Activated CD8-positive, alpha-beta T cell treated with anti-CD3 and anti-CD28 coated beads for 36 hours (primary cell): ENCODE measurements around the gene PDLIM7. TPM values are rescaled to one million over a fixed set of nuclear protein-coding genes. Genes with fewer than 3 reads are reported as not detected.

Experiments used
- ATAC-seq: fragments of 200-7000 bp; cut with Tn5 transposase; one replicate; pipeline ENCODE4 v1.10.0; 2021; ENCODE audit warnings: mild to moderate bottlenecking, moderate library complexity
- CTCF ChIA-PET: fragments of 350-600 bp; sonication (Branson Sonifier 250); formaldehyde crosslinking; loops from one replicate; lab custom pipeline; 2021; ENCODE audit warnings: antibody characterized with exemption; lab: Charles Lee
- POLR2A ChIA-PET: fragments of 350-600 bp; sonication (Branson Sonifier 250); formaldehyde crosslinking; loops from one replicate; lab custom pipeline; 2021; ENCODE audit warnings: antibody characterized with exemption; lab: Charles Lee
- DNase-seq: peaks from one replicate; pipeline ENCODE4 v3.0.0-alpha.2; 2020
- H3K27ac Mint-ChIP-seq: one replicate; pipeline ENCODE4 v1.8.0; 2021; ENCODE audit warnings: mild to moderate bottlenecking, mixed read lengths
- H3K27me3 Mint-ChIP-seq: one replicate; pipeline ENCODE4 v1.8.0; 2021; ENCODE audit warnings: mixed read lengths
- H3K36me3 Mint-ChIP-seq: one replicate; pipeline ENCODE4 v1.8.0; 2021; ENCODE audit warnings: low read depth, mixed read lengths
- H3K4me1 Mint-ChIP-seq: one replicate; pipeline ENCODE4 v1.8.0; 2021; ENCODE audit warnings: low read depth, mixed read lengths
- H3K4me3 Mint-ChIP-seq: one replicate; pipeline ENCODE4 v1.8.0; 2021; ENCODE audit warnings: mild to moderate bottlenecking, moderate library complexity, mixed read lengths
- H3K9me3 Mint-ChIP-seq: one replicate; pipeline ENCODE4 v1.8.0; 2021; ENCODE audit warnings: mixed read lengths
- CTCF ChIP-seq: fragments of 200-600 bp; IDR thresholded peaks from one replicate; pipeline ENCODE4 v1.8.0; 2022; ENCODE audit warnings: antibody characterized with exemption, mild to moderate bottlenecking
- intact Hi-C: fragments of 100-400 bp; cut with micrococcal nuclease; formaldehyde crosslinking; loops from one replicate; pipeline ENCODE4 v1.10.0; 2022
- total RNA-seq, 2 experiments: library from RNA; stranded (reverse); gene quantifications; one replicate each; pipeline ENCODE4 v1.2.3, GENCODE V29; 2021

The PDLIM7 gene
- total RNA-seq, 2 experiments from 2014 or later: 68.4 to 73.0 TPM

DNA sequence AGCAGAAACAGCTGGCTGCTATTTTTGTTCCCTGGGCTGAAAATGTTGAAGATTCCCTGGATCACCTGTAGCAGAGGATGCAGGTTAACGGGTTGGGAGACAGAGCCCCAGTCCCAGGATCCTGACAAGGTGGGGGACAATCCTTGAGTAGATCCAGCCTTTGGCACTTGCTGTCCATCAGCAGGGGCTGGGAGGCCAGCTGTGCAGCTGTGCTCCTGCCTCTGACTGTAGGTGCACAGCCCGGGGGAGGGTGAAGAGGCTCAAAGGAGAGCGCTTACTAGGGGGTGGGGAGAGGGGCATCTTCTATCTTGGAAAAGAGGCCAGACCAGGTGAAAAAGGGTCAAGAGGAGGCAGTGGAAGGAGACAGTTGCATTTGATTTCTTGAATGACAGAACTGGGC, 22.9 kb upstream of the PDLIM7 start:
- intact Hi-C loops: no loop called here
- ChIA-PET CTCF (interaction anchor here (0.7 to 1.1 kb wide), 2 partner anchors 10 to 65 kb away, joined by 3 read pairs; no protein-coding TSS in a partner anchor), POLR2A (interaction anchor here (1.3 to 1.8 kb wide), 2 partner anchors 10 kb away, joined by 3 to 5 read pairs; no protein-coding TSS in a partner anchor)
- no peak for TF ChIP-seq CTCF
- peaks cover 36% of the 10 kb centered on the region for H3K4me1 Mint-ChIP-seq
- no peak overlapping the region for H3K4me3 Mint-ChIP-seq
- peaks cover 32% of the 10 kb centered on the region for H3K36me3 Mint-ChIP-seq
- no peak for ATAC-seq
- no peaks in the 10 kb centered on the region for H3K9me3 Mint-ChIP-seq
- no peaks in the 10 kb centered on the region for H3K27me3 Mint-ChIP-seq
- no peak for DNase-seq
- peak overlapping the region; percentile 78 for H3K27ac Mint-ChIP-seq

GRCh38 chr5:177519463-177520235, 22.2 kb upstream of the PDLIM7 start:
- Mint-ChIP-seq H3K27me3 (no peaks in the 10 kb centered on the region), H3K27ac (peak overlapping the region; percentile 78), H3K4me1 (peaks cover 41% of the 10 kb centered on the region), H3K4me3 (peak overlapping the region; percentile 49), H3K36me3 (peaks cover 37% of the 10 kb centered on the region), H3K9me3 (no peaks in the 10 kb centered on the region)
- ChIA-PET CTCF (interaction anchor here (1.2 kb wide), 1 partner anchor 26 kb away, joined by 3 read pairs; no protein-coding TSS in a partner anchor), POLR2A (interaction anchor here (0.9 to 1.8 kb wide), 3 partner anchors 9 to 168 kb away, joined by 3 to 5 read pairs (median 4); partner anchors contain the start of gene LMAN2)
- ATAC-seq: no peak
- no peak for TF ChIP-seq CTCF
- intact Hi-C loops: no loop called here
- DNase-seq: no peak

DNA sequence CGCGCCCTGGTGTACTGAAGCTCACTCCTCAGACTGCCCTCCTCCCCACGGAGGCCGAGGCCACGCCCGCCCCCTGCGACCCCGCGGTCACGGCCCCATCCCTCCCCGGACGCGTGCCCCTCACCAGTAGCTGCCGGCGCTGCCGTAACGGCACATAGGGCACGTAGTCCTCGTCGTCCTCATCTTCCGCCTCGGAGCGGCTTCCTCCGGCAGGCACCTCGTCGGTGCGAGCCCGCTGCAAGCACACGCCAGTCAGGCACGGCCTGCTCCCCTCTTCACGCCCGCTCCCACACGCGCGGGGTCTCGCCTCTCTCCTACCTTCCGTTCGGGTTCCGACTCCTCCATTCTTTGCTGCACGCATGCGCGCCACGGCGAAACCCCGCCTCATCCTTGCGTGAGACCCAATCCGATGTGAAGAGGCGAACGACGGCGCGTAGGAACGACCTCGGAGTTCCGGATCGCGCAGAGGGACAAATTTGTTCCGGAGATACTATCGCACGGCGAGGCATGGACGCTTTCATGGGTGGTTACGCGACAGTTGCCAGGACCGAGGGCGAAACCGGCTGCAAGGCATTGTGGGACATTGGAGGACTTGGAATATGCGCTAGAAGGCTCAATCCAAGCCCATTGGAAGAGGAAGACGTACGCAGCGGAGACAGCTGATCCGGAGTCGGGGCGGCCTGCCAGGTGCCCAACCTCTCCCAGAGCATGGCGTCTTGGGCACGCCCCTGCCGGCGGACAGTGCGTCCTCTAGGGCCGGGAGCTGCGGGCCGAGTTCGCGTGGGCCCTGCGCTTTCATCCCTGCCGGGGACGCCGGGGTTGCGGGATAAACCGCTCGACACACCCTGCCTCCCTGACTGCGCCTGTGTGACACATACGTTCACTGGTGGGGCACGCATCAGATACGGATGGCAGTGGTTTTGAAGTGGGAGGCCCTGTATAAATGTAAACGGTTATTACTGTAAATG, 19.5 kb upstream of the PDLIM7 start, which contains the start of gene DDX41:
Gene DDX41 (minus strand): TSS at position 361 of the 968 bp plus-strand sequence. CDS start 16 bp downstream, at position 345.
- peaks cover 63% of the 10 kb centered on the region for H3K36me3 Mint-ChIP-seq
- CTCF ChIA-PET: interaction anchor here (1.4 to 9.4 kb wide), 4 partner anchors 15 to 213 kb away, joined by 3 to 65 read pairs (median 5); partner anchors contain the start of genes PRELID1 and RAB24
- POLR2A ChIA-PET: interaction anchor here (0.6 to 2.8 kb wide), 10 partner anchors 8 to 91 kb away, joined by 3 to 9 read pairs (median 4); partner anchors contain the start of genes GRK6 and PDLIM7

DNA sequence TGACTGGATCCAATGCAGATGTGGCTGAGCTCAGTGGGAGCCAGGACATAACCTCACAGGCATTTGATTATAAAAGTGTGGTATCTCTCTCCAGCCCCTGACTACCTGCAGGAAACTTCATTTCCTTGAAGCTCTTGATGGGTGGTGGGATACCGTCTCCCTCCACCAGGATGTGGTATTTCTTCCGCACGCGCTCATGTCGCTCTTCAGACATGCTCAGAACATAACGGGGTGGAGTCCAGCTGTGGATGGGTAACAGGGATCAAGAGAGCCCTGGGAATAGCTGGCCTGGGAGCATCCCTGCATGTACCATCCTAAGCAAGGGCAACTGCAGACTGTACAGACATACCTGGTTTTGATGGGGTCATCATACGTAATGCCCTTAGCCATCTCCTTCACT, 18.2 kb upstream of the PDLIM7 start:
- ChIA-PET CTCF (interaction anchor here (1.4 to 9.4 kb wide), 4 partner anchors 14 to 212 kb away, joined by 3 to 65 read pairs (median 5); partner anchors contain the start of genes PRELID1 and RAB24), POLR2A (interaction anchor here (0.6 to 2.8 kb wide), 11 partner anchors 9 to 111 kb away, joined by 3 to 9 read pairs (median 3); partner anchors contain the start of genes GRK6 and PDLIM7)
- Mint-ChIP-seq H3K27me3 (no peaks in the 10 kb centered on the region), H3K9me3 (no peaks in the 10 kb centered on the region), H3K4me1 (peaks cover 45% of the 10 kb centered on the region), H3K36me3 (peaks cover 70% of the 10 kb centered on the region), H3K27ac (peak overlapping the region; percentile 42), H3K4me3 (peak overlapping the region; percentile 92)
- DNase-seq (no peak), ATAC-seq (no peak)
- TF ChIP-seq CTCF: no peak
- intact Hi-C loops: no loop called here

More for the DNA sequence above, 19.5 kb upstream of the PDLIM7 start, which contains the start of gene DDX41:
- ATAC-seq (peak; percentile 90), DNase-seq (peak; percentile 97)
- TF ChIP-seq CTCF: no peak
- intact Hi-C loops: no loop called here
- no peaks in the 10 kb centered on the region for H3K9me3 Mint-ChIP-seq
- H3K27ac Mint-ChIP-seq: peak within 1 kb of the TSS; percentile 91
- peaks cover 49% of the 10 kb centered on the region for H3K4me1 Mint-ChIP-seq
- H3K27me3 Mint-ChIP-seq: no peaks in the 10 kb centered on the region
- H3K4me3 Mint-ChIP-seq: peak within 1 kb of the TSS; percentile 92
